HG03095 (cell line): ENCODE data around the gene ZNF333.
"Not testable (repeated sequence)": the region's sequence is repeated elsewhere in the genome, so short reads cannot be mapped to it uniquely, and the experiment has no call there.

ENCODE experiments used
- ATAC-seq: cut with Tn5 transposase; IDR thresholded peaks from one replicate; pipeline ENCODE4 v1.9.1; 2021; ENCODE audit warnings: moderate library complexity; ENCODE audit not compliant: unreplicated experiment

The ZNF333 gene

GRCh38 chr19:14695471-14695870, 5.6 kb downstream of the ZNF333 start:
- no peak for ATAC-seq

DNA sequence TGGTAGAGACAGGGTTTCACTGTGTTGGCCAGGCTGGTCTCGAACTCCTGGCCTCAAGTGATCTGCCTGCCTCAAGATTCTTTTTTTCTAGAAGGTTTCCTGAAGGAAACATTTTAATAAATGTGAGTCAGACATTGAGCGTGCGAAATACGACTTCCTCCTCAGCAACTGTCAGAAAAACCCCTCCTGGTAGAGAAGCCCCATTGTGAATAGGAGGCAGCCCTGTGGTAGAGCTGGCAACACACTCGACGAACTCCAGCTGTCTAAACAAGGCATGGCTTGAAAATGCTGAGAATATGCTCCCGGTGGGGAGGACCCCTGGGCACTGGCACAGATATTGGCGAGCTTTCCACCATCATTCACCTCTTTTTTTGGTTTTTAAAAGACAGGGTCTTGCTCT, 9.8 kb downstream of the ZNF333 start:
- ATAC-seq, result no peak

DNA sequence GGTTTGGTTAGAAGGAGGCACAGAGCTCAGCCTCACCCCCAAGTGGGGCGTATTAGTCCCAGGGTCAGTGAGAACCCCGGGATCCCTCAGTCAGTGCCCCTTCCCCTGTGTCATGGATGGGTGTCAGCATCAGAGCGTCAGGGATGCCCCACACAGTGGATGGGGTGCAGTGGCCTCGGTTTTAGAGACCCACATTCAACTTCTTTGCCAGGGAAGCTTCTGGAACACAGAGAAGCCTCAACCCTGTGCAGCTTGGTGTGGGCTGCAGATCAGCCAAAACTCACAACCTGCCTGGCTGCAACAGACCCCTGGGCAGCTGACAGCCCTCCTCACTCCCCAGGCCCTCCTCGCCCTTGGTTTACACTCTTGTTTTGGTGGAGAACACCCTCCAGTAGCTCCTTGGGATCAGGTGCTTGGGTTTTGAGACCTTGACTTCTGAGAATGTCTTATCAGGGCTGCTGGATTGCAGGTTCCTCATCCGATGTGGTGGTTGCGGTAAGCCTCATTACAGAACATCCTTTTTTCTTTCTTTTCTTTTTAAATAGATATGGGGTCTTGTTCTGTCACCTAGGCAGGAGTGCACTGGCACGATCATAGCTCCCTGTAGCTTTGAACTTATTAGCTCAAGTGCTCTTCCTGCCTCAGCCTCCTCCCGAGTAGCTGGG, 11.0 kb downstream of the ZNF333 start:
- ATAC-seq, result no peak

GRCh38 chr19:14703833-14704232, 14.0 kb downstream of the ZNF333 start:
- no peak for ATAC-seq

GRCh38 chr19:14704450-14704849, 14.6 kb downstream of the ZNF333 start:
- ATAC-seq, result no peak

DNA sequence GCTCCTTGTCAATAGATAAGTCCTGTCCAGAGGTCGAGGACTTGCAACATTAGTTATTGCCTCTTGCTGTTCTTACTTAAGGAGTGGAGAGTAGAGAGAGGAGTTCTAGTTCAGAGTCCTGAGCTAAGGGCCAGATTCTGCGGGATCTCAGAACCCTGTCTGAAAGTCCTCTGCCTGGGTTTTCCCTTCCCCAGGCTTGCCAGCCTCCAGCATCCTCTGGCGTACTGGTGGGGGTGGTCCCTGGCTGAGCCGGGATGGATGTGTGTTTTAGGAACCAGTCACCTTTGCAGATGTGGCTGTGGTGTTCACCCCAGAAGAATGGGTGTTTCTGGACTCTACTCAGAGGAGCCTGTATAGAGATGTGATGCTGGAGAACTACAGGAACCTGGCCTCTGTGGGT, 26.0 kb downstream of the ZNF333 start:
- no peak for ATAC-seq

DNA sequence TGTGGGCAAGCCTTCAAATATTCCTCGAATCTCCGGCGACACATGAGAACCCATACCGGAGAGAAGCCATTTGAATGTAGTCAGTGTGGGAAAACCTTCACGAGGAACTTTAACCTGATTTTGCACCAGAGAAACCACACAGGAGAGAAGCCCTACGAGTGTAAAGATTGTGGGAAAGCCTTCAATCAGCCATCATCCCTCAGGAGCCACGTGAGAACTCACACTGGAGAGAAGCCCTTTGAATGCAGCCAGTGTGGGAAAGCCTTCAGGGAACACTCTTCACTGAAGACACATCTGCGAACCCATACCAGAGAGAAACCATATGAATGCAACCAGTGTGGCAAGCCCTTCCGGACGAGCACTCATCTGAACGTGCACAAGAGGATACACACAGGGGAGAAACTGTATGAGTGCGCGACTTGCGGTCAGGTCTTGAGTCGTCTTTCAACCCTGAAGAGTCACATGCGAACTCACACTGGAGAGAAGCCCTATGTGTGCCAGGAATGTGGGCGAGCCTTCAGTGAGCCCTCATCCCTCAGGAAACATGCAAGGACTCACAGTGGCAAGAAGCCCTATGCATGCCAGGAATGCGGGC, 28.8 kb downstream of the ZNF333 start:
- no peak for ATAC-seq

DNA sequence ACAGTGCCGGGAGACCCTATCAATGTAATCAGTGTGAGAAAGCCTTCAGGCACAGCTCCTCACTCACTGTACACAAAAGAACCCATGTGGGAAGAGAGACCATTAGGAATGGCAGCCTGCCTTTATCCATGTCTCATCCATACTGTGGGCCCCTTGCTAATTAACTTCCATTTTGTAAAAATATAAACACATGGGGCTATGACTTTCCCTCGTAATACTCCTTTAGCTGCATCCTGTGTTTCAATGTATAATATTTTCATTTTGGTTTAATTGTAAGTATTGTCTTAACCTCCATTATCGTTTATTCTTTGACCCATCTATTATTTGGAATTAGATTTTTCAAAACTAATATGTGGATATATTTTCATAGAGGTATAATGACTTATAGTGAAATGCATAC, 29.3 kb downstream of the ZNF333 start:
- no peak for ATAC-seq

DNA sequence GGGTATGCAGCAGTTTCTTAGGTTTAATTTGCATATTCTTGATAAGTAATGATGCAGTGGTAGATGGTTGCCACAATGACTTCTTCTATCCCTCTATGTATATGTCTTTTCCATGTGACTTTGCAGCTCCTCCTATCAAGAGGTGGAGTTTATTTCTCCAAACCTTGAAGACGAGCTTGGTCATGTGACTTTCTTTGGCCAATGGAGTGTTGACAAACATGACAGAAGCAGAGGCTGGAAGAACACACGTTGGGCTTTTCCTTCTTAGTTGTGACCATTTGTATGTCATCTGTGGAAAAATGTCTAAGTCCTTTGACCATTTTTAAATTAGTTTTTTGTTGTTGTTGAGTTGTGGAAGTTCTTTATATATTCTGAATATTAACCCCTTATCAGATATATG, 32.3 kb downstream of the ZNF333 start:
- ATAC-seq, result no peak

DNA sequence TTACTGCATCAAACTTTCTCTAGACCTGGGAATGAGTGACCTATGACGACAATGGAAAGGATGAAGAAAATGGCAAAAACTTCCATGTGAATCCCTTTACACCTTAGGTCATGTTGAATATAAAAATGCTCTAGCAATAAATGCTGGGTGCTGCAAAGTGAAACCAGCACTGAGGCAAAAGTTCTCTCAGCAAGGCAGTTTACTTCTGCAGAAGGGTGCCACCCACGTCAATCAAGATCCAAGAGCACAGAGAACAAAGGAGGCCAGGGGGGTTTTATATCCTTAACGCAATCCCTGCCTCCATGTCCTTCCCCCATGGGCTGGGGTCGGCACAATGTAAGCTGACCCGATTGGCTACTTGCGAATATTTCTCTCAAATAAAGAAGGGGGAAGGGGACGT, 38.7 kb downstream of the ZNF333 start:
- ATAC-seq, result no peak

- no peak for ATAC-seq
Measured at GRCh38 chr19:14731200-14731599, 41.4 kb downstream of the ZNF333 start.

GRCh38 chr19:14732510-14732909, 42.7 kb downstream of the ZNF333 start:
- ATAC-seq, result no peak

DNA sequence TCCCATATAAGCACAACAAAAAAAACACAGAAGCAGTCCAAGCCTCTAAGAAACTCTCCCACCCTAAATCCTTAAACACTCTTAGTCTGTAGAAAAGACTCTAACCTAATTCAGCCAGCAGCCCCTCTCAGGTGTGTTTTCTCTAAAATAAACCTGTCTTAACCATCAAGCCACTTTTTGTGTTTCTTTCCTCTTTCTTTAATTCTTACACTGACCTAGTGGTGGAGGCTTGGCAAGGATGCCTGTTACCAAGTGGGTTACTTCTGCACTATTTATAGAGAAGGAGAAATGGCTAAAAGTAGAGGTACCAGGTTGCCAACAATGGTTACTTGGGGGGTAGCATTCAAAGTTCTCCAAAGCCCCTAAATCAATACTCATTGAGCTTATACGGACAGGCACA, 43.7 kb downstream of the ZNF333 start:
- ATAC-seq, result no peak

DNA sequence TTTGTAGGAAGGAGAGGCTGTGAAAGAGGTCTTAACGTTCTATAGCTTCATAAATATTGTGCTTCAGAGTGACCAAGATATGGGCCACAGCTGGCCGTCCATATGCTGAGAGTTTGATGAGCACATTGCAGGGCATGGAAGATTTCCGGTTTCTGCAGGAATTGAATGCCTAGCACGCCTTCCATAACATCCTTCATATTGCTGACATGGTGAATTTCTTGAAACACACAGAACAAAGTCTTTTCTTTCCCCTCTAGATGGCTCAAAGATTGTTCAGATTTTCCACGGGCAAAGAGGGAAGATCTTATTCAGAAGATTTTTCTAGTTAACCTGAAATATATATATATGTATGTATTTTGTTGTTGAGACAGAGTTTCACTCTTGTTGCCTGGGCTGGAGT, 46.1 kb downstream of the ZNF333 start:
- no peak for ATAC-seq

- ATAC-seq, result no peak
Measured at GRCh38 chr19:14746886-14747285, 57.0 kb downstream of the ZNF333 start.

GRCh38 chr19:14748601-14749000, 58.8 kb downstream of the ZNF333 start:
- ATAC-seq, result no peak

GRCh38 chr19:14758816-14759215, 69.0 kb downstream of the ZNF333 start:
- no peak for ATAC-seq

- no peak for ATAC-seq
Measured at GRCh38 chr19:14761607-14762006, 71.8 kb downstream of the ZNF333 start.

GRCh38 chr19:14762111-14762510, 72.3 kb downstream of the ZNF333 start:
- no peak for ATAC-seq

DNA sequence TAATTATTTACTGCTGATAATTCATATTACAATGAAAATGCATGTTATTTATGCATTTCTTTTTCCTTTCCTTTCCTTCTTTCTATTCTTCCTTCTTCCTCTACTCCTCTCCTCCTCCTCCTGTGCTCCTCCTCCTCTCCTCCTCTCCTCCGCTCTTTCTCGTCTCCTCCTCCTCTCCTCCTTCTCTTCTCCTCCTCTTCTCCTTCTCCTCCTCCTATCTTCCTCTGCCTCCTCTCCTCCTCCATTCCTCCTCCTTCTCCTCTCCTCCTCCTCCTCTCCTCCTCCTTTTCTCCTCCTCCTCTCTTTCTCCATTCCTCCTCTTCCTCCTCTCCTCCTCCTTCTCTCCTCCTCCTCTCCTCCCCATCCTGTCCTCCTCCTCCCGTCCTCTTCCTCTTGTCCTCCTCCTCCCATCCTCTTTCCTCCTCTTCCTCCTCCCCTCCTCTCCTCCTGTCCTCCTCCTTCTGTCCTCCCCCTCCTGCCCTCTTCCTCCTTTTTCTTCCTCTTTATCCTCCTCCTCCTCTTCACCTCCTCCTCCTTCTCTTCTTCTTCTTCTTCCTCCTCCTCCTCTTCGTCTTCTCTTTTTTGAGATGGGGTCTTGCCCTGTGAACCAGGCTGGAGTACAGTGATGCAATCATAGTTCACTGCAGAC, 73.8 kb downstream of the ZNF333 start:
- no peak for ATAC-seq

DNA sequence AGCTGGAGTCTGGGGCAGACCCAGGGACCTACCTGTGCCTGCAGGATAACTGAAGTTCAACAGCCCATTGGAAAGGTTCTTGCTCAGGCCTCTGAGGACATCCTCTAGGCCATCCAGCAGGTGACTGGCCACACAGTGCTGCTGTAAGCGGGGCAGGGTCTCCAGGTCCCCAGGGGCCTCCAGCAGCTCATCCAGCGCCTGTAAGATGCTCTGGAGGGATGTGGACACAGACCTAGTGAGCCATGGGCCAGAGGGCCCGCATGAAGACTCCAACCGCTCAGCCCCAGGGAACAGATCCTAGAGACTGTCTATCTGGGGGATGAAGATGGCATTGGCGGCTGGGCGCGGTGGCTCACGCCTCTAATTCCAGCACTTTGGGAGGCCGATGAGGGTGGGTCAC, 74.6 kb downstream of the ZNF333 start:
- ATAC-seq, result no peak

- not testable (repeated sequence) for ATAC-seq
Measured at GRCh38 chr19:14765403-14765802, 75.6 kb downstream of the ZNF333 start.

GRCh38 chr19:14765841-14766240, 76.0 kb downstream of the ZNF333 start:
- ATAC-seq, result not testable (repeated sequence)
